ENCODE measurements around the gene MKNK2. TPM values are rescaled to one million over a fixed set of nuclear protein-coding genes. Genes with fewer than 3 reads are reported as not detected.

MKNK2 gene
- total and polyA plus RNA-seq, 2 of the 13 experiments (the other 11 are each of a cell fraction or from before 2014, with no cell fraction given): 44.9 to 112 TPM

GRCh38 chr19:2055931-2056836, 5.1 kb upstream of the MKNK2 start:
- Histone ChIP-seq H3K4me1 (ENCODE audit: insufficient read depth, low read length) (peaks cover 89% of the 10 kb centered on the region), H3K36me3 (replicated peaks in 1 of 2; ENCODE audit: control insufficient read depth in 1 of 2, insufficient read depth in 2 of 2, low read length in 2 of 2) (no peaks in the 10 kb centered on the region), H3K9ac (ENCODE audit: insufficient read depth, low read depth, low read length) (peak overlapping the region; percentile 71), H3K27ac (ENCODE audit: extremely low read length, insufficient read depth, low read length) (peak overlapping the region; percentile 51), H3K9me3 (ENCODE audit: low read length) (no peaks in the 10 kb centered on the region), H3K4me3 (replicated peaks in 1 of 3; ENCODE audit: insufficient read depth in 1 of 3, low read depth in 2 of 3, low read length in 3 of 3) (peak overlapping the region; percentile 57 to 70 (median 61)), H3K4me2 (ENCODE audit: low read depth, low read length) (peak overlapping the region; percentile 73), H3K27me3 (ENCODE audit: control insufficient read depth in 1 of 2, insufficient read depth in 2 of 2, low read length in 2 of 2) (no peaks in the 10 kb centered on the region; a peak in 1 of 5 replicates), H2AFZ (ENCODE audit: low read length) (no peak overlapping the region), H3K79me2 (ENCODE audit: insufficient read depth, low read length) (no peaks in the 10 kb centered on the region), H4K20me1 (ENCODE audit: insufficient read depth, low read length) (no peaks in the 10 kb centered on the region)
- WGBS (ENCODE audit: low lambda C conversion rate): under 1% methylated on average over 7 of the region's 22 CpGs
- in situ Hi-C loops (cut with HindIII; ENCODE audit: extremely low pct_ligation_motif_present, low pct_unique_long_range_greater_than_20kb) (no loop called here), intact Hi-C loops (cut with micrococcal nuclease; ENCODE audit: unreplicated experiment) (no loop called here)
- FAIRE-seq: peak; percentile 18
- no peak for ATAC-seq
- ChIA-PET CTCF (ENCODE audit: low intra/inter-chr PET ratio, low total read pairs) (no interaction called here), POLR2A (interaction anchor here (1.1 to 1.5 kb wide), 2 partner anchors 9 to 11 kb away, joined by 3 to 5 read pairs; no protein-coding TSS in a partner anchor)
- DNase-seq (ENCODE audit: low spot score): no peak
- BruUV-seq (replicated peaks): no TSS peak
- no peak for TF ChIP-seq SMAD1 (CRISPR knock-in tag; IDR thresholded peaks at IDR 0.05; ENCODE audit: borderline replicate concordance, low read depth)
- no peak for TF ChIP-seq SIN3B (IDR thresholded peaks at IDR 0.05; ENCODE audit: low read length)
- no peak for TF ChIP-seq ZBTB4 (CRISPR knock-in tag; IDR thresholded peaks at IDR 0.05; ENCODE audit: borderline replicate concordance)
- TF ChIP-seq UBTF (CRISPR knock-in tag; IDR thresholded peaks at IDR 0.05): peak; percentile 22; the same call in 1 of the 2 replicates
- no peak for TF ChIP-seq ZBTB33 (CRISPR knock-in tag; IDR thresholded peaks at IDR 0.05)
- no peak for TF ChIP-seq NBN (conservative IDR thresholded peaks at IDR 0.05)
- no peak for TF ChIP-seq ZNF460 (CRISPR knock-in tag; IDR thresholded peaks at IDR 0.05; ENCODE audit: borderline replicate concordance)
- TF ChIP-seq ZNF770 (CRISPR knock-in tag; IDR thresholded peaks at IDR 0.05): no peak
- TF ChIP-seq NR1H2 (CRISPR knock-in tag; IDR thresholded peaks at IDR 0.05; ENCODE audit: borderline replicate concordance, low read depth): no peak
- no peak for TF ChIP-seq MATR3 (CRISPR knock-in tag; IDR thresholded peaks at IDR 0.05)

Data from HepG2 (cell line).